Panc1 (cell line): ENCODE results near the gene RHBDF1.

Experiments used
- CTCF ChIP-seq: fragments of 450-650 bp; IDR thresholded peaks from 2 replicates; pipeline ENCODE4 v1.5.1; 2017; ENCODE audit warnings: mild to moderate bottlenecking
- POLR2AphosphoS5 ChIP-seq: IDR thresholded peaks from 2 replicates; pipeline ENCODE4 v1.6.1; 2012; ENCODE audit warnings: mild to moderate bottlenecking, low read depth, low read length, moderate library complexity
- REST ChIP-seq, 2 experiments: IDR thresholded peaks; 2 replicates each; pipeline ENCODE4 v1.6.1; 2011 to 2012; ENCODE audit warnings: low read depth in 2 of 2, control low read depth in 1 of 2, low read length in 1 of 2, mild to moderate bottlenecking in 1 of 2, moderate library complexity in 1 of 2; ENCODE audit not compliant: insufficient read depth in 1 of 2
- TCF7L2 ChIP-seq: IDR thresholded peaks from 2 replicates; pipeline ENCODE4 v1.6.1; 2011; ENCODE audit warnings: mild to moderate bottlenecking, low read depth, low read length, inconsistent platforms

- no peak for TF ChIP-seq CTCF
- TF ChIP-seq POLR2AphosphoS5: no peak
- no peak for TF ChIP-seq REST (IDR thresholded peaks at IDR 0.05; ENCODE audit: insufficient read depth in 1 of 2, low read depth in 2 of 2, low read length in 1 of 2)
- no peak for TF ChIP-seq TCF7L2
These were observed 32.5 kb upstream of the RHBDF1 start for GRCh38 chr16:104928-105327.
